Thymus (tissue), 11 donors: ENCODE data around the gene DRAXIN. TPM values are rescaled to one million over a fixed set of nuclear protein-coding genes. Genes with fewer than 3 reads are reported as not detected.

Experiments
- DNase-seq, 9 donors: peaks; one replicate each; pipeline ENCODE4 v3.0.0-alpha.2; 2013; ENCODE audit warnings: low spot score in 9 of 9, low read depth in 6 of 9, missing footprints in 1 of 9
- H3K27ac ChIP-seq, 2 donors: one replicate each; pipeline ENCODE4 v1.5.1; 2013; ENCODE audit warnings: control low read depth in 1 of 2, low read depth in 1 of 2, low read length in 1 of 2, mild to moderate bottlenecking in 1 of 2, moderate library complexity in 1 of 2
- H3K27me3 ChIP-seq, 2 donors: one replicate each; pipeline ENCODE4 v1.5.1; 2013; ENCODE audit warnings: low read length in 1 of 2; ENCODE audit not compliant: control insufficient read depth in 2 of 2, insufficient read depth in 1 of 2
- H3K36me3 ChIP-seq, 2 donors: one replicate each; pipeline ENCODE4 v1.5.1; 2013; ENCODE audit warnings: low read length in 1 of 2, mild to moderate bottlenecking in 1 of 2, moderate library complexity in 1 of 2; ENCODE audit not compliant: control insufficient read depth in 2 of 2, insufficient read depth in 2 of 2
- H3K4me1 ChIP-seq, 2 donors: one replicate each; pipeline ENCODE4 v1.5.1; 2013; ENCODE audit warnings: low read length in 2 of 2; ENCODE audit not compliant: control insufficient read depth in 2 of 2, insufficient read depth in 2 of 2
- H3K4me3 ChIP-seq, 2 donors: one replicate each; pipeline ENCODE4 v1.5.1; 2013; ENCODE audit warnings: low read length in 2 of 2, control low read depth in 1 of 2, mild to moderate bottlenecking in 1 of 2
- H3K9me3 ChIP-seq, 2 donors: one replicate each; pipeline ENCODE4 v1.5.1; 2013; ENCODE audit warnings: low read length in 1 of 2, mild to moderate bottlenecking in 1 of 2; ENCODE audit not compliant: control insufficient read depth in 2 of 2, insufficient read depth in 1 of 2
- WGBS: extraction: QIAGEN DNeasy Blood & Tissue Kit; methylation state at CpG from one replicate; pipeline ENCODE4 v1.1.7; 2013; 5-methylcytosine and 5-hydroxymethylcytosine counted together
- polyA plus RNA-seq: library from polyadenylated mRNA; stranded (reverse); fragments of 200-250 nt; gene quantifications from one replicate; pipeline ENCODE4 v1.2.3, GENCODE V29; 2013
- total RNA-seq: library from RNA; stranded (reverse); fragments of 120-200 nt; gene quantifications from one replicate; pipeline ENCODE4 v1.2.4, GENCODE V29; 2013
- donor health status: healthy.

Gene DRAXIN
- total and polyA plus RNA-seq, 2 donors = 0.14 TPM

- no peaks in the 10 kb centered on the region for H3K4me1 ChIP-seq
- H3K9me3 ChIP-seq = no peaks in the 10 kb centered on the region
- H3K27me3 ChIP-seq = peaks cover 0 to 3% of the 10 kb centered on the region in 2 donors
- H3K4me3 ChIP-seq = no peak overlapping the region
- no peak for DNase-seq
- peaks cover 0 to 7% of the 10 kb centered on the region in 2 donors for H3K36me3 ChIP-seq
- no peak overlapping the region for H3K27ac ChIP-seq
- WGBS = 89% methylated on average over 17 of the region's 17 CpGs
These were observed 61.0 kb downstream of the DRAXIN start for GRCh38 chr1:11752359-11753088.

- Histone ChIP-seq H3K4me3 (no peak overlapping the region), H3K9me3 (no peaks in the 10 kb centered on the region), H3K27me3 (peaks cover 0 to 3% of the 10 kb centered on the region in 2 donors), H3K36me3 (peaks cover 0 to under 1% of the 10 kb centered on the region in 2 donors), H3K4me1 (no peaks in the 10 kb centered on the region), H3K27ac (no peak overlapping the region)
- DNase-seq = no peak
- 92% methylated on average over 7 of the region's 7 CpGs for WGBS
These were observed 62.2 kb downstream of the DRAXIN start for GRCh38 chr1:11753555-11754208.

GRCh38 chr1:11757047-11757446 is 65.5 kb downstream of the DRAXIN start:
- Histone ChIP-seq H3K27me3 (peaks cover 3 to 17% of the 10 kb centered on the region in 2 donors), H3K27ac (no peak overlapping the region), H3K36me3 (no peaks in the 10 kb centered on the region), H3K9me3 (no peaks in the 10 kb centered on the region), H3K4me1 (peaks cover 0 to 2% of the 10 kb centered on the region in 2 donors), H3K4me3 (no peak overlapping the region)
- no peak for DNase-seq
- 100% methylated on average over 1 of the region's 1 CpG for WGBS

GRCh38 chr1:11759791-11760190 is 68.3 kb downstream of the DRAXIN start:
- H3K36me3 ChIP-seq = no peaks in the 10 kb centered on the region
- DNase-seq = no peak
- no peaks in the 10 kb centered on the region for H3K9me3 ChIP-seq
- H3K27ac ChIP-seq = no peak overlapping the region
- WGBS = 95% methylated on average over 4 of the region's 4 CpGs
- peaks cover 0 to 2% of the 10 kb centered on the region in 2 donors for H3K4me1 ChIP-seq
- peaks cover 3 to 32% of the 10 kb centered on the region in 2 donors for H3K27me3 ChIP-seq
- H3K4me3 ChIP-seq = no peak overlapping the region

- peaks cover 3 to 30% of the 10 kb centered on the region in 2 donors for H3K27me3 ChIP-seq
- peaks cover 0 to 2% of the 10 kb centered on the region in 2 donors for H3K4me1 ChIP-seq
- WGBS = 95% methylated on average over 6 of the region's 6 CpGs
- no peaks in the 10 kb centered on the region for H3K36me3 ChIP-seq
- no peaks in the 10 kb centered on the region for H3K9me3 ChIP-seq
- H3K27ac ChIP-seq = no peak overlapping the region
- DNase-seq = no peak
- no peak overlapping the region for H3K4me3 ChIP-seq
These were observed 69.8 kb downstream of the DRAXIN start for GRCh38 chr1:11761285-11761684.

- Histone ChIP-seq H3K27me3 (peaks cover 3 to 30% of the 10 kb centered on the region in 2 donors), H3K9me3 (no peaks in the 10 kb centered on the region), H3K4me1 (peaks cover 0 to 2% of the 10 kb centered on the region in 2 donors), H3K36me3 (no peaks in the 10 kb centered on the region), H3K4me3 (no peak within 1 kb of the TSS), H3K27ac (no peak within 1 kb of the TSS)
- peak in 1 of 9 donors; percentile 16 for DNase-seq
- 9% methylated on average over 29 of the region's 29 CpGs for WGBS
These were observed 70.5 kb downstream of the DRAXIN start, which contains the start of gene C1orf167 for GRCh38 chr1:11761988-11762406. TSS of gene C1orf167 (plus strand) at chr1:11762193. CDS start at chr1:11764401, 2,208 bp downstream.

GRCh38 chr1:11764115-11764514 is 72.6 kb downstream of the DRAXIN start:
- Histone ChIP-seq H3K27me3 (peaks cover 3 to 30% of the 10 kb centered on the region in 2 donors), H3K4me3 (no peak overlapping the region), H3K4me1 (peaks cover 0 to 2% of the 10 kb centered on the region in 2 donors), H3K27ac (no peak overlapping the region), H3K9me3 (no peaks in the 10 kb centered on the region), H3K36me3 (no peaks in the 10 kb centered on the region)
- DNase-seq = no peak
- WGBS = 97% methylated on average over 3 of the region's 3 CpGs

- WGBS = 90% methylated on average over 7 of the region's 7 CpGs
- Histone ChIP-seq H3K9me3 (no peaks in the 10 kb centered on the region), H3K36me3 (no peaks in the 10 kb centered on the region), H3K4me3 (no peak overlapping the region), H3K27me3 (peaks cover 3 to 30% of the 10 kb centered on the region in 2 donors), H3K27ac (no peak overlapping the region), H3K4me1 (peaks cover 0 to 2% of the 10 kb centered on the region in 2 donors)
- no peak for DNase-seq
These were observed 73.0 kb downstream of the DRAXIN start for GRCh38 chr1:11764519-11764918.
